GM18507 (cell line): ENCODE results near the gene KCTD21.
"Not testable (repeated sequence)": the region's sequence is repeated elsewhere in the genome, so short reads cannot be mapped to it uniquely, and the experiment has no call there.

Experiments used
- DNase-seq: peaks from one replicate; pipeline ENCODE4 v3.0.0; 2011; ENCODE audit warnings: low read depth; ENCODE audit not compliant: insufficient read length; ENCODE audit errors: extremely low spot score
- FAIRE-seq: peaks from 2 replicates; lab custom pipeline; 2011; peaks lifted over from hg19 to GRCh38; lab: Jason Lieb, UNC

Gene KCTD21

DNA sequence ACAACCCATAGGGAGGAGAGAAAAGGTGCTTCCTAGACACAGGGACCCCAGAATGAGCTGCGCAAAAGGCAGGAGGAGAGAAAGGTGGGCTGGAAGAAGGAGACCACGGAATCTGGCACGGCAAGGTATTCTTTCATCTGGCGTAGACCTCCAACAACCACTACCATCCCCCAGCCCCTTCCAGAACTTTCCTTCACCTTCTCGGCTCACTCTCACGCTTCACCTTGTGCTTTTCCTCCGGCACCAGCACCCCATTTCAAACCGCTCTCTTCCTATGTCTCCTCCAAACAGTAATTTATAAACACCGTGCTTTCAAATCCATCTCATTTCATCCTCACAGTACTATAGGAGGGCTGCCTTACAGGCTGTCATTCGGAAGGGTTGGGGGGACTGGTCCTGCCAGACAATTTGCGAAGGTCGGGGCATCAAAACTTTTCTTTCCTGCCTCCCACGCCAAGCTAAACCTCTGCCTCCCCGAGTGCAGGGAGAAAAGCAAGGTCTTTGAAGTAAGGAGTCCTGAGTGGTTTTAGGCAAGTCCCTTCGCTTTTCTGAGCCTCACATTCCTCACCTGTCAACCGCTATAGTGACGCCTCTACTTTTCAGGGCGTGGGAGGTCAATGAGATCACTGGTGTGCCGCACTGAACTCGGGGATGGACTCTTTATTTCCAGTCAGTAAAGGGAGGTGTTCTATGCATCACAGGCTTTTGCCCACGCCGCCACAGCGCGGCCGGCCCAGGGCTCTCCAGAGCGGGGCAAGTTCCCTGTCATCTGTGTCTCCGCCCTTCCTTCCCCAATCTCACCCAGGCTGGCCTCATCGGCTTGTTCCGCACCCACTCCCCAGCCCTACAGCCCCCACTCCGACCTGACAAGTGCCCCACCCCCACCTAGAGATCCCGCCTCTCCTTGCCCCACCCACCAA, 800 bp downstream of the KCTD21 start:
- DNase-seq, result peak; percentile 18
- FAIRE-seq, result no peak

DNA sequence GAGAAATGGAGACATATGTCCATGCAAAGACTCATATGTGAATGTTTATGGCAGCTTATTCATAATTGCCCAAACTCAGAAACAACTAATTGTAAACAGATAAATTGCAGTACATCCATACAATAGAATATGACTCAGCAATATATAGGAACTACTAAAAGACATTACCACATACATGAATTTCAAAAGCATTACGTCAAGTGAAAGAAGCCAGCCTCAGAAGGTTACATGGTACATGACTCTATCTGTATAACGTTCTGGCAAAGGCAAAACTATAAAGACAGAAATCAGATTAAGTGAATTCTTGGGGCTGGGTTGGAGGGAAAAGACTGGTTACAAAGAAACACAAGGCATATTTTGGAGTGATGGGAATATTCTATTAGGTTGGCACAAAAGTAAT, 7.2 kb downstream of the KCTD21 start:
- no peak for FAIRE-seq
- no peak for DNase-seq

DNA sequence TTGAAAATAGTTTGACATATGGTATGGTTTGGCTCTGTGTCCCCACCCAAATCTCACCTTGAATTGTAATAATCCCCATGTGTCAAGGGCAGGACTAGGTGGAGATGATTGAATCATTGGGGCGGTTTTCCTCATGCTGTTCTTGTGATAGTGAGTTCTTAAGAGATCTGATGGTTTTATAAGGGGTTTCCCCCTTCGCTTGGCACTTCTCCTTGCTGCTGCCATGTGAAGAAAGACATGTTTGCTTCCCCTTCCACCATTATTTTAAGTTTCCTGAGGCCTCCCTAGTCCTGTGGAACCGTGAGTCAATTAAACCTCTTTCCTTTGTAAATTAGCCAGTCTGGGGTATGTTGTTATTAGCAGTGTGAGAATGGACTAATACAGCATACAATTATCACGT, 7.7 kb downstream of the KCTD21 start:
- no peak for FAIRE-seq

DNA sequence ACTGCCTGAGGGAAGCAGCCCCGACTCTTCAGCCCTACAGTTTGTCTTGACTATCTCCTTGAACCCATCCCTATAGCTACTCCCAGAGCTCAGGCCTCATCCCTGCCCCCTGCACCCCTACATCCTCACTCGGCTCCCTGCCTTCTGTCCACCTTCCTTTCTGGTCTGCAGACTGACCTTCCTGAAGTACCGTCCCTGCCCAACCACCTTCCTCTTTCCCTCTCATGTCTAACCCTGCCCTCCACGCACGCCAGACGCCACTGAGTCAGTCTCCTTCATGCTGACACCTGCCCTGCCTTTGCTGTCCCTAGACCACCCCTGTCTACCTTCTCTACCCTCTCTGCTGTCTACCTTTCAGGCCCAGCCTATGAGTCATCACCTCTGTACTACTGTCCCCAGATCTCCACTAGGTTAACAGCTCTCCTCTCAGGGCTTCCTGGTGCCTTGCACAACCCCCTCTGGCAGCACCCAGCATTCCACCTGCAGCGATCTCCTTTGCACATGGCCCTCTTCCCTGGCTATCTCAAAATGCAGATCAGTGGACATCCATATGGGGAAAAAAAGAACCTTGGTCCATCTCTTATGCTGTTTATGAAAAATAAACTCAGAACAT, 8.9 kb downstream of the KCTD21 start:
- no peak for FAIRE-seq
- no peak for DNase-seq

More for the DNA sequence above, 7.7 kb downstream of the KCTD21 start:
- DNase-seq, result no peak

DNA sequence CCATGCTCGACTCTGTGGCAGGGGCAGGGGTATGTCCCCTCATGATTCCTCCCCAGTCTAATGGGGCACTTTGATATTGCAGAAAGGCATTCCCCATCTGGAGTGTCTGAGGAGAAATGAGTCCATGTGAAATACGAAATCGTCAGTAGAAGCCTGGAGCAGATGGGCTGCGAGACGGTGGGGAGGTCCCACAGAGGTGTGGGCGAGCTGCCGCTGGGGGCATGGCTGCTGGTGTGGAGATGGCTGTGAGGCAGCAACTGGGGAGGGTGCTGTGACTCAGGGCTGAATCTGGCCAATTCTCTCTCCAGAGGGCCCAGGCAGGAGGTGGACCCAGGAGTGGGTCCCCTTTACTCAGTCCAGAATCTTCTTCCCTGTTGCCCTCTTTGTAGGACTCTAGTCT, 11.2 kb downstream of the KCTD21 start:
- FAIRE-seq (no peak), DNase-seq (no peak)

DNA sequence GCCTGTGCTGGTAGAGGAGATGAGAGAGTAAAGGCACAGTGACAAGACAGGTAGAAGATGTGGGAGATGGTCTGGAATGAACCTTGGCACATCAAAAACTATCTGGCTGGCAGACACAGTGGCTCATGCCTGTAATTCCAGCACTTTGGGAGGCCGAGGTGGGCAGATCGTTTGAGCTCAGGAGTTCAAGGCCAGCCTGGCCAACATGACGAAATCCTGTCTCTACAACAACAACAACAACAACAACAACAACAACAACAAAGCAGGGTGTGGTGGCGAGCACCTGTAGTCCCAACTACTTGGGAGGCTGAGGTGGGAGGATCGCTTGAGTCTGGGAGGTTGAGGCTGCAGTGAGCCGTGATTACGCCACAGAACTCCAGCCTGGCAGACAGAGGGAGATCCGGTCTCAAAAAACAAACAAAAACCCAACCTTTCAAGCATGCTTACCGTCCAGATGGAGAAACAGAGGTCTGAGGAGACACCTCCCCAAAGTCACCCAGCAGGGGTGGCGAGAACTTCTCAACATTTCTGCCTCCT, 11.8 kb downstream of the KCTD21 start:
- FAIRE-seq (no peak), DNase-seq (no peak)

DNA sequence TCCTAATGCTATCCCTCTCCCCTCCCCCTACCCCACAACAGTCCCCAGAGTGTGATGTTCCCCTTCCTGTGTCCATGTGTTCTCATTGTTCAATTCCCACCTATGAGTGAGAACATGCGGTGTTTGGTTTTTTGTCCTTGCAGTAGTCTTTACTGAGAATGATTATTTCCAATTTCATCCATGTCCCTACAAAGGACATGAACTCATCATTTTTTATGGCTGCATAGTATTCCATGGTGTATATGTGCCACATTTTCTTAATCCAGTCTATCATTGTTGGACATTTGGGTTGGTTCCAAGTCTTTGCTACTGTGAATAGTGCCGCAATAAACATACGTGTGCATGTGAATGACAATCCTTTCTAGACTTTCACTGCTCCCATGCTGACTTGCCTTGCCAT, 12.6 kb downstream of the KCTD21 start:
- not testable (repeated sequence) for DNase-seq, FAIRE-seq

DNA sequence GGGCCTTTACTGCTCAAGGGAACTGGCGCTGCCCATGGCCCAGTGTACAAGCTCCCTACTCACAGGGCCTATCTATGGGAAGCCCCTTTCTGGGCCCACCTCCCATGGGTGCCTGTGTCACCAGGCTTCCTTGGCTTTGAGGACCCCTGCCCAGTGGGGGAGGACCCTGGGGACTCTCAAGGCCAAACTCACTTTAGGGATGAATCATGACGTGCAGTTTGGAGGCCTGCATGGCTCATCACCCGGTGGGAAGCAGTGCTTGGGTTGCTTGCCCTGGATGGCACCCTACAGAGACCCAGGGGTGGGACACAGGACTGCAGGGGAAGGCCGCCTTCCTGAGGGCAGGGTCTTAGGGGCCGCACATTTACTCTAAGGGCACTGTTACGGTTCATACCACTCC, 16.5 kb downstream of the KCTD21 start:
- FAIRE-seq (no peak), DNase-seq (no peak)

DNA sequence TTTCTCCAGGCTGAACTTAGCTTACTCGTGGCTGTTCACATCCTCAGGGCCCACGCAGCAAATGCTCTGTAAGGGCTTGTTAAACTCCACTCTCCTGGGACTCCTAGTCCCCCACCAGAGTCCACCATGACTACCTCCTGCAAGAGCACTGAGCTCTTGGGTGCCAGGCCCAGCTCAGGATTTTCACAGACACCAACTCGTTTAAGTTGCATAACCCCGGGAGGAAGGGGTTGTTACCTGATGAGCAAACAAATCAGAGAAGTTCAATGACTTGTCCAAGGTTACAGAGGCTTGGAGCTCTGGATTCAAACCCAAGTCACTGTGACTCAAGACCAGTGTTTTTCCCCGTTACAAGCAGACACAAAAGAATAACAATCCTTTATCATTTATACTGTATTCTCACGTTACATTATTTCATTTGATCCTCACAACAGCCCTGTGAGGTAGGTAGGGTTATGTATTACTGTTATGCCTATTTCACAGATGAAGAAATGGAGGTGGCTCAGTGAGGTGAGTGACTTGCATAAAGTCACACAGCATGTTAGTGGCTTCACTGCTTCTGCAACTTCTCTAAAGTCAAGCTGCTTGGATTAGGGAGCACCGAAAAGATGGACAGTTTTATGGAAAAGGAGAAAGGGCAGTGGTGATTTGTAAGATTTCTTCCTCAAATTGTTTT, 17.4 kb downstream of the KCTD21 start:
- FAIRE-seq (no peak), DNase-seq (no peak)

DNA sequence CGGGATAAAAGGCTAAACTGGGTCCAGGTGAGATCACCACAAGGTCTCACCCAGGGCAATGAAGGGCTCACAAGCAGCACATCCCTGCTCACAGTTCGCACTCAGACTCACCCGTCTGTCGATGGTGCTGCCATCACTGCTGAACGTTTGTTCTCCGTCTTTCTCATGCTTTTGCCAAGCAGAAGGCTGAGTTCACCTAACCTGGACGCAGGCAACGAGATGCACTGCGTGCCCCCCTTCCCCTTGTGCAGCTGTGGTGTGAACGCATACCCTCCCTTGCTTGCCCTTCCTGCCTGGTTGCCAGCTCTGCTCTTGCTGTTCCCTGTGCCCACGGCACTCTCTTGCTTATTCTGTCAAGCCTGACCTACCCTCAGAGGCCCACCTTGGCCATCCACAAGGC, 18.0 kb downstream of the KCTD21 start:
- DNase-seq, result no peak
- no peak for FAIRE-seq

DNA sequence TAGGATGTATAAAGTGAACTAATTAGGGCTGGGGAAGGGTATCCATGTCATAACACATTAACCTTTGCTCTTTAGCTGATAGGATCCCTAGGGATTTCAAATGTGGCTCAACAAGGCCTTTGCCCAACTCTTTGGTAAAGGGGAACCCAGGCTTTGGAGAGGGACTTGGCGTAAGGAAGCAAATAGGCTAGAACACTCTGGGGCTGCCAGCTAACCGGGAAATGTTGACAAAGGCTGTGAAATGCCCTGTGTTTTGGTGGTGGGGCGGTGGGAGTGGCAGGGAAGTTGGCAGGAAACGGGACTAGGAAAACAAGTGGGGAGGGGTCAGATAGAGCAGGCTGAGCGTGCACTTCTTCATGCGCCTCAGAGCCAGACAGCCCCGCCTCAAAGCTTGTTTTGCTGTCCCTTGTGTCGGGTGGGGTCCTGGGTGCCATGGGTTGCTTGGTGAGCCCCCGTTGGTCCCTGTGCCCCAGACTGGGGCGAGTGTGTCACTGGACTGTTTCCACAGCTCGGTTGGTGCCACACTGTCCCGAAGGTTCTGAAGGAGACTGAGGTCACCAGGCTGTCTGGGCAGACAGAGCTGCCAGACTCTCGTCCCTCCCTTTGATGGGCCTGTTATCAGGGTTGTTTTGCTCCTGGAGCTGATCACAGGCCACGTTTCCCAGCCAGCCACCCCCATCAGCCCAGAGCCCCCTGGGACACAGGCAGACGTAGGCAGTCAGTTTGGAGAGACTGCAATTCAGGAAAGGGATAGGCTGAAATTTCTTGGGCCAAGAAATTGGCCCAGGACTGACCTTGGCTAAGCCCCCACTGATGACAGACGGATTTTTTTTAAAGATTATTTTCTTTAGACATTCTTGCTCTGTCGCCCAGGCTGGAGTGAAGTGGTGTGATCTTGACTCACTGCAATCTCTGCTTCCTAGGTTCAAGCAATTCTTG, 19.6 kb downstream of the KCTD21 start:
- FAIRE-seq, result no peak
- DNase-seq, result no peak

DNA sequence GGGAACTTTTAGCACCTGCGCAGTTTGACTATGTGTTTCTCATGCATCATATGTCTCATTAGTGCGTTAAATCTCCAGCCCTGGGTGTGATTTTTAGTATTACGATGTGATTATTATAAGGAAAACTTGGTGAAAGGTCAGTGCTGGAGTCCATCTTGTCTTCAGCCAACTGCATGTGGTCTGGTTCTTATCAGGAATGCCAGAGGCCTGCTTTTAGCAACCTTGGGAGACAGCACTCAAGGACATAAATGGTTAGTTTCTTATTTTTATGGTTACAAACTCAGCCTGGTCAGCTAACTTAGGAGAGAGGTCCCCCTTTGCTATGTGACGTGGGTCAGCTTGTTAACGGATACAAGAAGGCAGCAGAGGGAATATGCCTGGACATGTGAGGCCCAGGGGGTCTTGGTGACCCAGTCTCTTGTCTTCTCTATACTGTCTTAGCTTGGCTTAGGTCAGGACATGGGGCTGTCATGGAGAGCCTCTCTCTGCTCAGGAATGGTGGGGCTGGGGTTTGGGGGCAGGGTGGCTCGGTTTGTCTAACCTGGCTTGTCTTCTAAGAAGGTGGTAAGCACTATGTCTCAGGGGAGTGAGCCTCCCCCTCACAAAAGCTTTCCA, 21.5 kb downstream of the KCTD21 start:
- FAIRE-seq (no peak), DNase-seq (no peak)

DNA sequence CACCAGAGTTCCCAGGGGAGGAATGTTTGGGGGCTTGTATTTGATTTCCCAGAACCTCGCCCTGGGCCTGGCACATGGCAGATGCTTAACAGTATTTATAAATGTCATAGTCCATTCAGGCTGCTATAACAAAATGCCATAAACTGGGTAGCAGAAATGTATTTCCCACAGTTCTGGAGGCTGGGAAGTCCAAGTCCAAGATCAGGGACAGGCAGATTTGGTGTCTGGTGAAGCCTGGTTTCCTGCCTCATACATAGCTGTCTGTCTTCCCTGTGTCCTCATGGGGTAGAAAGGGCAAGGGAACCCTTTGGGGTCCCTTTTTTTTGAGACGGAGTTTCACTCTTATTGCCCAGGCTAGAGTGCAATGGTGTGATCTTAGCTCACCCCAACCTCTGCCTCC, 24.0 kb downstream of the KCTD21 start:
- no peak for DNase-seq
- no peak for FAIRE-seq

DNA sequence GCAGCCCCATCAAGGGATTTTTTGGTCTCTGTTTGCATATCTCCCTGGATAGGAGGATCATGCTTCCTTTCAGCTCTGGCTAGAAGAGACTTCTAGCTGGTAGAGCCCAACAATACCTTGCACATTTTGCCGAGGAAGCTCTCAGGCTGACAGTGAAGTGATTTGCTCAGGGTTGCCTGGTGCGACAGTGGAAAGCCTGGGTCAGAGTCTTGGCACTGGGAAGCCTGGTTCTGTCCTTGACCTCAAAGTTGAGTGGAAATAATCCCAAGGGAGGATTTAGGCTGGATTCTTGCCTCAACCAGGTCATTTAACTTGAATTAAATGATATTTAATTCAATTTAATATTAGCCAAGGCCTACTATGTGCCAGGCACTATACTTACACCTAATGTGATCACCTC, 24.6 kb downstream of the KCTD21 start:
- DNase-seq (no peak), FAIRE-seq (no peak)

DNA sequence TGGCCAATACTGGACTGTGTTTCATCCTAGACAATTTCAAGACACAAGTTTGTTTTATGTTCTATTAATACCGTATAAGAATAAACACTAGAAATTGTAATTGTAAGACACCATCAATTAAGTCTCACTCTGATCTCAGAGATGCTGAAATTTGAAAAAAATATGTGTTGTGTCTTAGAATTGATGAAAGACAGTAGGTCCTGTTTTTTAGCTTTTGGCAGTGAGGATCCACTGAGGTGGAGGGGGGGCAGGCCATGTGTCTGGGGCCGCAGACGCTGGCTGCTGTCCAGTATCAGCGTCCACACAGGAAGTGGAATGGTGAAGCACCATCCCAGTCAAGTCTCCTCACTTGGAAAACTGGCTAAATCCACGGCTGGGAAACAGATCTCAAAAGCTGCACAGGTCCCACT, 26.5 kb downstream of the KCTD21 start:
- FAIRE-seq, result no peak
- DNase-seq, result no peak

DNA sequence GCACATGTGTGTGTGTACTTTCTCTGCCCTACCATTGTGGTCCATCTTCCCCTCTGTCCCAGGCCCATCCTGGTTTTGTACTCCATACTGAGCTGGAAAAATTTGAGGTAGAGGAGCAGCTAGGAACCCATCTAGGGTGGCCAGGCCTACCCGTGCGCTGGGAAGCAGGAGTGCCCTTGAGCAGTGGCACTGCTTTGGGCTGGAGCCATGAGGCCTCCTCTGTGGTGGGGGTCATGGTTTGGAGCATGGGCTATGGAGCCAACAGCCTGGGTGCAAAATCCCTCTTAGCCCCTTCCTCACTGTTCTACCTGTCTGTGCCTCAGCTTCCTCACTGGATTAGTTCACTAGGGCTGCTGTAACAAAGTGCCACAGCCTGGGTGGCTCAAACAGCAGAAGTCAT, 27.1 kb downstream of the KCTD21 start:
- DNase-seq (no peak), FAIRE-seq (no peak)

DNA sequence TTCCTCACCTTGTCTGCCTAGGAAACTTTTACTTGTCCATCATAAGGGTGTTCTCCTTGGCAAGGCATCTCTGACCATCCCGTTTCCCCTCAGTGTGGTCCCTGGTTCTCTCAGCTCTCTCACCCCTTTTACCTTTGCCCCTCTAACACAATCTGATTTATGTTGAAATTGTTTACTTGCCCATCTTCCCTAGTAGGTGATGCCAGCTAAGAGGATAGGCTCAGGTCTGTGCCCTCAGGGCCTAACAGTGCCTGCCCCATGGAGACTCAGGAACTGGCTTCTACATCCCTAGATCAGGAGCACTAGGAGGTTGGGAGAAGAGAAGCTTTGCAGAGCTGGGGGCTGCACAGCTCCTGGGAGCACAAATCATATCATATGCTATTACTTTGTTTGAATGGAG, 27.9 kb downstream of the KCTD21 start:
- no peak for FAIRE-seq
- DNase-seq, result no peak

DNA sequence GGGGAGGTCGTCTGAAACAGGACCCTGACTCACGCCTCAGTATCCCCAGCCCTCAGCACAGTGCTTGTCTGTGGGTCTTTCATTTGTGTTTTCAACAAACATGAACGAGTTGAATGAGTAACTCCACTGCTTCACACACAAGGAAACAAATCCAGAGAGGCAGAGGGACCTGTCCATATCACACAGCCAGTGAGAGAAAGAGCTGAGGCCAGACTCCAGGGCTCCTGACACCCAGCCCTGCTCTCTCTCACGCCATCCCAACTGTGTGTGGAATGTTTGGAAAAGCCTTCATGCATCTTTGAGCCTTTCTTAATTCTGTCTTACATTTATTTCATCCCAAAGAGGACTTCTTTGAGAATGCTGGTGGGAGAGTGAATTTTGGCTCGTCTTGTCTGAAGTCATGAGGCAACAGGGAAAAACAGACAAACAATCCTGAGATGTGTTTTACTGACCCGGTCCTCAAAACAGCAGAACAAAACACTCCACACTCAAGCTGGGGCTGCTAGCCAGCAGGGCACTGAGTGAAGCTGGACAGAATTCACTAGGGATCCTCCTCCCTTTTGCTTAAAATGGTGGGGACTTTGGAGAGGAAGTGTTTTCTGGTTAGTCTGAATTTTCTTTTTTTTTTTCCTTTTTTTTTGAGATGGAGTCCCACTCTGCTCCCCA, 29.3 kb downstream of the KCTD21 start:
- DNase-seq (no peak), FAIRE-seq (no peak)
